SK-N-SH treated with all-trans-retinoic acid at 6 μM for 48 hours (cell line): ENCODE data around the gene BAIAP3.

Experiments used
- ARNTL ChIP-seq: fragments of 450-650 bp; formaldehyde crosslinking; IDR thresholded peaks from 2 replicates; pipeline ENCODE4 v1.5.0; 2020; ENCODE audit warnings: low read depth, mild to moderate bottlenecking, moderate library complexity, borderline replicate concordance
- CSDC2 ChIP-seq: fragments of 250-450 bp; sonication (Bioruptor Pico); IDR thresholded peaks from 2 replicates; pipeline ENCODE4 v1.5.0; 2020; ENCODE audit warnings: mild to moderate bottlenecking, moderate library complexity
- ESRRG ChIP-seq: fragments of 250-450 bp; sonication (Bioruptor Pico); IDR thresholded peaks from 2 replicates; pipeline ENCODE4 v1.6.1; 2021; ENCODE audit warnings: mild to moderate bottlenecking
- ISL1 ChIP-seq: fragments of 250-450 bp; sonication (Bioruptor Pico); IDR thresholded peaks from 2 replicates; pipeline ENCODE4 v2.1.2; 2022; ENCODE audit warnings: mild to moderate bottlenecking, moderate library complexity
- OSR1 ChIP-seq: fragments of 250-450 bp; sonication (Bioruptor Pico); IDR thresholded peaks from 2 replicates; pipeline ENCODE4 v1.8.0; 2022; ENCODE audit warnings: moderate library complexity, mild to moderate bottlenecking, inconsistent platforms
- PATZ1 ChIP-seq: fragments of 250-450 bp; sonication (Bioruptor Pico); IDR thresholded peaks from 2 replicates; pipeline ENCODE4 v1.8.0; 2020; ENCODE audit warnings: mild to moderate bottlenecking, moderate library complexity, borderline replicate concordance
- RARB ChIP-seq: fragments of 250-450 bp; sonication (Bioruptor Pico); IDR thresholded peaks from 2 replicates; pipeline ENCODE4 v1.8.0; 2021; ENCODE audit warnings: mild to moderate bottlenecking, moderate library complexity
- TCF4 ChIP-seq: fragments of 250-450 bp; sonication (Bioruptor Pico); IDR thresholded peaks from 2 replicates; pipeline ENCODE4 v1.8.0; 2021; ENCODE audit warnings: mild to moderate bottlenecking, moderate library complexity, borderline replicate concordance
- TSHZ2 ChIP-seq: fragments of 250-450 bp; sonication (Bioruptor Pico); IDR thresholded peaks from 2 replicates; pipeline ENCODE4 v1.5.0; 2020; ENCODE audit warnings: mild to moderate bottlenecking, moderate library complexity
- ZC3H10 ChIP-seq: fragments of 250-450 bp; sonication (Bioruptor Pico); IDR thresholded peaks from 2 replicates; pipeline ENCODE4 v1.5.1; 2021; ENCODE audit warnings: mild to moderate bottlenecking, moderate library complexity
- ZFP30 ChIP-seq: fragments of 450-650 bp; formaldehyde crosslinking; IDR thresholded peaks from 2 replicates; pipeline ENCODE4 v1.5.0; 2022; ENCODE audit warnings: mild to moderate bottlenecking, moderate library complexity
- ZNF565 ChIP-seq: fragments of 450-650 bp; formaldehyde crosslinking; conservative IDR thresholded peaks from 2 replicates; pipeline ENCODE4 v1.5.0; 2020; ENCODE audit warnings: low read depth, mild to moderate bottlenecking, moderate library complexity

GRCh38 chr16:1308977-1309885 is 24.2 kb upstream of the BAIAP3 start, which contains the start of gene UBE2I:
- TF ChIP-seq ISL1 (CRISPR knock-in tag) (no peak), ZC3H10 (CRISPR knock-in tag) (no peak), PATZ1 (CRISPR knock-in tag) (no peak), TCF4 (no peak), RARB (CRISPR knock-in tag) (no peak), ZNF565 (CRISPR knock-in tag) (no peak), CSDC2 (CRISPR knock-in tag) (no peak), TSHZ2 (CRISPR knock-in tag) (no peak), ARNTL (no peak), ZFP30 (CRISPR knock-in tag) (no peak), OSR1 (CRISPR knock-in tag) (no peak), ESRRG (CRISPR knock-in tag) (no peak)
